ENCODE measurements around the gene MUS81.

DNA sequence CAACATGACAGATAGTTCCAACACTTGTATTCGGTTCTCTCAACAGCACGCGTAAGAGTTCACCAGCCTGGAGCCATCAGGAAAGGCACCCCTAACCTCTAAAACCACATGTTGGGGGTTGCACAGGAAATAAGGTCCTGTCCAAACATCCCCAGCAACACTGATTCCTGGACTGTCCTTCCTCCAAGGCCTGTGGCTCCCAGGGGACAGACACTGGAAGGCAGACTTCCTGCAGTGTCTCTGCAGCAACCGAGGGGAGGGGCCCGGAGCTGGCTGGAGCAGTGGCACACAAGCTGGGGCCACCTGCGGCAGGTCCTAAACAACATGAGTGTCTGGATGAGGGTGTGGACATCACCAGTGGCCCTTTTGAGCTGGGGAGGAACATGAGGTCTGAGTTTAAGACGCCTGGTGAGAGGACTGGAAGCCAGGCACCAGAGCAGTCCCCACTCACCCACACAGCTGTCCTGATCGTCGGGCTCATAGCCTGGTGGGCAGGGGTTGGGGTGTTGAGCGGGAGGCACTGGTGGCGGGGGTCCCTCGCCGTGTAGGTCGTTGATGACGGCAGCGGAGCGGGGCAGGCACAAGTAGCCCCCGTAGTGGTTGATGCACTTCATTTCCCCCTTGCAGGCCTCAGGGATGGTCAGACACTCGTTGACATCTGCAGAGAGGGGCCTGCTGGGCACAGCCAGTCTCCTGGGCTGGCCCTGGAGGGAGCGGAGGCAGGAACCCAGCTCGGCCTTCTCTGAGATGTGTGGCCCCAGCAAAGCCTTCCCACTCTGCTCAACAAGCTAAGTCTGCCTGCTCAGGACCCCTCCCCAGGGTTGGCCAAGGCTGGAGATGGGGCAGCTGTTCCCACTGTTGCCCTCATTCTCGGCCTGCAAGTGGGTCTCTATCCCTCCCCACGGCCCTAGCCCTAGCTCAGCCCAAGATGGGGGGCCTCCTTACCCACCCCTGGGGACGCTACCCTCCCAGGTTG is 10.8 kb downstream of the MUS81 start:
- TF ChIP-seq, protein P1, sequence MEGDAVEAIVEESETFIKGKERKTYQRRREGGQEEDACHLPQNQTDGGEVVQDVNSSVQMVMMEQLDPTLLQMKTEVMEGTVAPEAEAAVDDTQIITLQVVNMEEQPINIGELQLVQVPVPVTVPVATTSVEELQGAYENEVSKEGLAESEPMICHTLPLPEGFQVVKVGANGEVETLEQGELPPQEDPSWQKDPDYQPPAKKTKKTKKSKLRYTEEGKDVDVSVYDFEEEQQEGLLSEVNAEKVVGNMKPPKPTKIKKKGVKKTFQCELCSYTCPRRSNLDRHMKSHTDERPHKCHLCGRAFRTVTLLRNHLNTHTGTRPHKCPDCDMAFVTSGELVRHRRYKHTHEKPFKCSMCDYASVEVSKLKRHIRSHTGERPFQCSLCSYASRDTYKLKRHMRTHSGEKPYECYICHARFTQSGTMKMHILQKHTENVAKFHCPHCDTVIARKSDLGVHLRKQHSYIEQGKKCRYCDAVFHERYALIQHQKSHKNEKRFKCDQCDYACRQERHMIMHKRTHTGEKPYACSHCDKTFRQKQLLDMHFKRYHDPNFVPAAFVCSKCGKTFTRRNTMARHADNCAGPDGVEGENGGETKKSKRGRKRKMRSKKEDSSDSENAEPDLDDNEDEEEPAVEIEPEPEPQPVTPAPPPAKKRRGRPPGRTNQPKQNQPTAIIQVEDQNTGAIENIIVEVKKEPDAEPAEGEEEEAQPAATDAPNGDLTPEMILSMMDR (IDR thresholded peaks at IDR 0.05): no peak
- TF ChIP-seq POLR2A (IDR thresholded peaks at IDR 0.05): no peak

Measured in tibial nerve (tissue), 3 donors.